Ureter (tissue), 1 donor: ENCODE data around the gene SMG9. TPM values are rescaled to one million over a fixed set of nuclear protein-coding genes. Genes with fewer than 3 reads are reported as not detected.
"Not testable (repeated sequence)": the region's sequence is repeated elsewhere in the genome, so short reads cannot be mapped to it uniquely, and the experiment has no call there.

Experiments
- DNase-seq: peaks from one replicate; pipeline ENCODE4 v3.0.0-alpha.2; 2020; ENCODE audit warnings: low spot score
- total RNA-seq: library from RNA; stranded (reverse); gene quantifications from one replicate; pipeline ENCODE4 v1.2.4, GENCODE V29; 2023
- donor health status: DM: yes; HTN: yes; CAD: no.

SMG9 gene
- total RNA-seq, 1 donor from 2014 or later = 60.6 TPM

- DNase-seq = peak; percentile 76
Measured at GRCh38 chr19:43780706-43781525, 26.2 kb upstream of the SMG9 start, which contains the start of gene KCNN4. KCNN4 (minus strand) TSS chr19:43780973; CDS start chr19:43780861, 112 bp downstream.

- DNase-seq = no peak
Measured at GRCh38 chr19:43779820-43780219, 25.1 kb upstream of the SMG9 start.

- DNase-seq = peak; percentile 60
Measured at GRCh38 chr19:43779147-43779819, 24.5 kb upstream of the SMG9 start.

- no peak for DNase-seq
Measured at GRCh38 chr19:43778651-43779050, 23.9 kb upstream of the SMG9 start.

DNA sequence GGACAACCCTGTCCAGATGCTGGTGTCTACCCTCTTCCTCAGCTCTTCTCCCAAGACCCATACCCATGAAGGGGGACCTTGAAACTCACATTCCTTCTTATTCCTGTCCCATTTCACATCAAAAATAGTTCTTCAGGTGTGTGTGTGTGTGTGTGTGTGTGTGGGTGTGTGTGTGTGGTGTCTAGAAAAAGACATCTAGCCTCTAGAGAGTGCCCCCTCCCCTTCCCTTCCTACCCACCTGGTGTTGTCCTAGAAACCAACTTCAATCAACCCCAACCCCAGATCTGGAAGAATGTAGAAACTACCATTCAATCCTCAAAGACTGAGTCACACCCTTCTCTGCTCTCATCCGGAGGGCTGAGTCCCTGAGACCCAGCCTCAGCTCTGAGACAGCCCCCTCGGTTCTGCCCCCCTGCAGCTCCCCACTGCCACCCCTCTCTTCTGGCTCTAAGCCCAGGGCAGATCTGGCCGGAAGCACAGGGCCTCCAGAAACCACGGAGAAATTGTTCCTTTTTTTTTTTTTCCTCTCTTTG, 22.5 kb upstream of the SMG9 start:
- no peak for DNase-seq

DNA sequence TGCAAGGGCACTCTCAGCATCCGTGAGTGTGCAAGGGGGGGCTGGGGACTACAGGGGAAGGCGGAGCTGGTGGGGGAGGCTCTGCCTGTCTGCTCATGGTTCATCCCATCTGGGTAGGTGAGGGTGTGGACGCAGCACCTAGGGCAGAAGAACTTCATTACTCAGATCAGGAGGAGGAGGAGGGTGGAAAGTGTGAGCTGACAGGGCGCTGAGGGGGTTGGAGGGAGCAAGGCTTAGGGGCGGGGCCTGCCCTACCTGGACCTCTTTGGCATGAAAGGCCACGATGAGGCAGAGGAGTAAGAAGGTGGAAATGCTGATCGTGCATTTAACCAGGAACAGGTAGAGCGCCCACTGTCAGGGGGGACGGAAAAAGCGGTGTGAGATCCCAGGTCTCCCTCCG, 21.5 kb upstream of the SMG9 start:
- DNase-seq = no peak

DNA sequence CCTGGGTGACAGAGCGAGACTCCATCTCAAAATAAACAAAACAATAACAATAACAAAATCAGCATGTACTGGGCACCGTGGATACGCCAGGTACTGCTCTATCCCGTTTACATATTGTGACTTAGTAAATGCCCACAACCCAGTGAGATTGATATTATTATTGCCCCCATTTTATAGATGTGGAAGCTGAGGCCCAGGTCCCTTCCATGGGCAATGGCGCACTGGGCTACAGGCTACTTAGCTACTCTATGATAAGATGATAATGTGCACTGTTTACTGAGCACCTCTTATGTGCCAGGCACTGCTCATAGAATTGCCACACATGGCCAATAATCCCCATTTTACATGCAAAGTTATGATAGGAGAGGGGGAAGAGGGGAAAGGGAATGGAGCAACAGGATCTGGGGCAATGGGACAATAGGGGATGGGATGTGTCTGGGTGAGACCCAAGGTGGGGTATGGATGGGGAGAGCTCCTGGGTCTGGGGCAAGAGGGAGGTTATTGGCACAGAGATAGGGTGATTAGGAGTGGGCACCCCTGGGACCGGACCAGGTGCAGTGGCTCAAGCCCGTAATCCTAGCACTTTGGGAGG, 20.6 kb upstream of the SMG9 start:
- DNase-seq = no peak

- not testable (repeated sequence) for DNase-seq
Measured at GRCh38 chr19:43774940-43775258, 20.1 kb upstream of the SMG9 start.

DNA sequence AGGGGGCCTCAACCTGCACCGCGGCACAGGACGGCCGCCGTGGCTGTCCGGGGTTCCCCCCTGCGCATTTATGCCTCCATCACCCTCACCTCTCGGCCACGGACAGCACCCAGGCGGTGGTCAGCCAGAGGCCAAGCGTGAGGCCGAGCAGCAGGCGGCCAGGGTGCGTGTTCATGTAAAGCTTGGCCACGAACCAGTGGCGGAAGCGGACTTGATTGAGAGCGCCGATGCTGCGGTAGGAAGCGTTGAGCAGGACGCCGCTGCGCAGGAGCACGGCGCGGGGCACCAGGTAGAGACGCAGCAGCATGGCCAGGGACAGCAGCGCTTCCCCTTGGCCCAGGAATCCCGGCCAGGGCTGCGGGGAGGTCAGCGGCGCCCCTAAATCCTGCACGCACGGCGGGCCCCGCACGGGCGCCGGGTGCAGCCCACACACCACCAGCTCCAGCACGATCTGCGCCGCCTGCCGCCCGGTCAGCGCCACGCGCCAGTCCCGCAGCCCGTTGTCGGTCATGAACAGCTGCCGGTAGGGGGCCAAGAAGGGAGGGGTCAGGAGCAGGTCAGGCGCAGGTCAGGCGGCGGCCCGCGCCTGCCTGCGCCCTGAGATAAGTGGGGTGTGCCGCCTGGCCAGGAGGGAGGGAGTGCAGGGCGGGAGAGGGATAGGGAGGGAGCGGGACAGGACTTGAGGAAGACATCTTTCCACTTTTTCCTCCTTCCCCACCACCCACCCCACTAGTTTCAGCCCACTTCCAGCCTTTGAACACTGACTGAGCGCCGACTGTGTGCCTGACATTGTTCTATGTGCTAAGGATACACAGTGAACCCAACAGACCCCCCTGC, 19.6 kb upstream of the SMG9 start:
- no peak for DNase-seq

DNA sequence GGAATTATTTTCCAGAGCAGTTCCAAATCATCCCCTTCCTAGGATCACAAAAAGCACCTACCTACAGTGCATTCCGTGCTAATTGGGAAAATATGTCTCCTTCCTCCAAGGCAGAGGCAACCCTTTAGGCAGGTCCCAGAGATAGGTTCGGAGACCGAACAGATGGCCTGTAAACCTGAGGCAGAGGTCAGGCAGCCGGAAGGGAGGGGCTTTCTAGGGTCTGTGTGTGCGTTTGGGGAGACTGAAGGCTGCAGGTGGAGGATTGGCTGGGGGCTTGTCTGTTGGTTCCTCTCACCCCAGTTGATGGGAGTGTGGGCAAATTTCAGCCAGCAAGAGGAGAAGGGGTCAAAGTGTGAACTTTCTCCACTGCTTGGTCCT, 19.0 kb upstream of the SMG9 start:
- DNase-seq = no peak

GRCh38 chr19:43769256-43769655, 14.5 kb upstream of the SMG9 start:
- no peak for DNase-seq

DNA sequence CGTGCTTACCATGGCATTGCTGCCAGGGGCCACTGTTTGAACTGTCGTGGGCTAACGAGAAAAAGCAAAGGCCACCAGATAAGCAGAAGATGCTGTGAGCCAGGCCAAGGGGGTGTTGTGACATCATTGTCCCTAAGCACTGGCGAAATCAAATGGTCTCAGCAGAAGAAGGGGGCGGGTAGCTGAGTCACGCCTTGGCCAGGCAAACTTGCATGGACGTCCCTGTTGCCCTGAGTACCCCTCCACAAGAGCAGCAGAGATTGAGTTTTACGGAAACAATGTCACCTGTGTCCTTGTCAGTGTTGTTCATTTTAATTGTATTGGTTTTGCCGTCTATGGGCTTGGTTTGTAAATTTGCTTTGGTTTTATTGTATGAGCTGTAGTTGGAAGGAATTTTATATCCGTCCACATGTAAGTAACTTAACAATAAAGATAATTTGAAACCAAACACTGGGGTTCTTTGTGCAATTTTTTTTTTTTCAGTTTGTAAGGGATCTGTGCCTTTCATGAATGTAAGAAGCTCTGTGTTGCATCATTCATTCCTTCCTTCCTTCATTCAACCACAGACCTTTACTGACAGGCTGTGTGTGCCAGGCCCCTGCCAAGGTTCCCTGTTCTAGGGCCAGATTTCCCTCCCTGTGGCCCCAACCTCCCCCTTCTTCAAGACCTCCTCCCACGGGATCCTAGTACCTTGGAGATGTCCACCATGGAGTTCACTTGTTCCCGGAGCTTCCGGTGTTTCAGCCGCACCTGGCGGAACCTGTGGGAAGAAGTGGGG, 13.7 kb upstream of the SMG9 start:
- DNase-seq = no peak

DNA sequence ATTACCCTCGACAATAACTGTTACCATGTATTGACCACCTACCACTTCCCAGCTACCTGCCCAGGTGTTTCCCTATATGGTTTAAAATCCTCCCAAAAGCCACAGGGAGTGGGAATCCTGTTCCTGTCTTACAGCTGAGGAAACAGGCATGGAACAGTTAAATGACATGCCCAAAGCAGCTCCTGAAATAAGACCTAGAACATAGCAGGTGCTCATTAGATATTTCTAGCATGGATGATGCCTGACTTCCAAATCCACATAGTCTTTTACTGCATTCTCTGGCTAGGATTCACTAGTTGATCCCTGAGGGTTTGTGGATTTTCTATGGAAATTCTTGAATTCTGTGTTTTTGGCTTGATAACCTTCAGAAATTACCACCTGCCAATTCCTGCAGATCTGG, 13.1 kb upstream of the SMG9 start:
- DNase-seq = no peak

DNA sequence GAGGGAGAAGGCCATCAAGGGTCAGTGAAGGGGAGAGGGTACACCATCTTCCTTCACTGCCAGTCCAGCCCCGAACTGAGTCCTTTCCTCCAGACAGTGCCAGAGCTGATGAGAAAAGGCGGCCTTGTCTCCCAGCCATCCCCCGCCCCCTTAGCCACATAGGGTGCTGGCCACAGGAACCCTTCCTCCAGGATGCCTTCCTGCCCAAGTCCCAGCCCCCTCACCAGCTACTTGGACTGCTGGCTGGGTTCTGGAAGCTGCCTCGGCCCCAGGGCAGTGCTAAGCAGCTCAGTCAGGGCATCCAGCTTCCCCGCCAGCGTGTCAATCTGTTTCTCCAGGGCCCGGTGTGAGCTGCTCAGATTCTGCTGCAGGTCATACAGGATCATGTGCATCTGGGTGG, 12.6 kb upstream of the SMG9 start:
- no peak for DNase-seq

DNA sequence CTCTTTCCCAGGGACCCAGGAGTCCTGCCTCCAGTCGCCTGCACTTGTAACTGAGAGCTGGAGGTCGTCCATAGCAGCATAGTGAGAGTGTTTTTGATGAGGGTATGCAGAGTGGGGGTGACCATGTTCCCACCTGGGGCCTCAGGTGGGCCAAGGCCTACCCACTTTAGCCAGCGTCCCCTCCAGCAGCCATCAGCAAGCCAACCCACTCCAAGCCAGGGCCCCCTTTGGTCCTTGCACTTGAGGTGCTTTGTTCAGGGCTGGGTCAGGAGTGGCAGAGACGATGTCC, 11.9 kb upstream of the SMG9 start:
- DNase-seq = no peak

GRCh38 chr19:43765109-43765876, 10.5 kb upstream of the SMG9 start:
- DNase-seq = peak; percentile 76

GRCh38 chr19:43764684-43765083, 9.9 kb upstream of the SMG9 start:
- not testable (repeated sequence) for DNase-seq

- no peak for DNase-seq
Measured at GRCh38 chr19:43763473-43763939, 8.7 kb upstream of the SMG9 start.

DNA sequence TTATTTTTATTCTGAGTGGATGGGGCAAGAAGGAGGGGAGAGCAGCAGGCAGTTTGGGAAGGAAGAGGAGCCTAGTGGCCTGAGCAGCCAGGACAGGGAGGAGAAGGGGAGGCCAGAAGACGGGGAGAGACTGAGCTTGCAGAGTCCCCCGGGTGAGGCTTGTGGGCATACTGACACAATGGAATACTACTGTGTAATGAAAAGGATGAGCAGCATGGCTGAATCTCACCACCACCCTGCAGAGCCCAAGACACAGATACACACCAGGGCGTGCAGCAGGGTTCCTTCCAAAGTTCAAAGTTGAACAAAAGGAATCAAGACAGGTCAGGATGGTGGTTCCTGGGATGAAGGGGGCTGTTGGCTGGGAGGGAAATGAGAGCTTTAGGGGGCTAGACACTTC, 8.1 kb upstream of the SMG9 start:
- DNase-seq = no peak

- DNase-seq = no peak
Measured at GRCh38 chr19:43760941-43761340, 6.2 kb upstream of the SMG9 start.
